Endothelial cell of hepatic sinusoid (primary cell): Measurements from ENCODE around the gene FREM1.

Experiments used
- in situ Hi-C: cut with HindIII; loops from 2 replicates; pipeline ENCODE4 v1.10.0; 2017; ENCODE audit warnings: low sequenced_read_pairs

Gene FREM1

GRCh38 chr9:14913366-14913765, 3.1 kb upstream of the FREM1 start:
- in situ Hi-C loops, result no loop called here

- in situ Hi-C loops, result no loop called here
These were observed 2.6 kb upstream of the FREM1 start for GRCh38 chr9:14912859-14913258.

GRCh38 chr9:14911046-14911445, 818 bp upstream of the FREM1 start:
- in situ Hi-C loops, result no loop called here

- in situ Hi-C loops, result loop anchor here (5.0 kb wide), 1 partner anchor 83 kb away; no protein-coding TSS in a partner anchor
These were observed 647 bp downstream of the FREM1 start for GRCh38 chr9:14909601-14909960.

- in situ Hi-C loops, result loop anchor here (5.0 kb wide), 1 partner anchor 83 kb away; no protein-coding TSS in a partner anchor
These were observed 1.0 kb downstream of the FREM1 start for GRCh38 chr9:14909181-14909580.

GRCh38 chr9:14908295-14909180, 1.7 kb downstream of the FREM1 start:
- in situ Hi-C loops, result loop anchor here (5.0 kb wide), 1 partner anchor 84 kb away; no protein-coding TSS in a partner anchor

GRCh38 chr9:14907696-14908095, 2.5 kb downstream of the FREM1 start:
- in situ Hi-C loops, result loop anchor here (5.0 kb wide), 1 partner anchor 85 kb away; no protein-coding TSS in a partner anchor

GRCh38 chr9:14907360-14907685, 2.9 kb downstream of the FREM1 start:
- in situ Hi-C loops, result loop anchor here (5.0 kb wide), 1 partner anchor 85 kb away; no protein-coding TSS in a partner anchor

GRCh38 chr9:14906644-14907359, 3.4 kb downstream of the FREM1 start:
- in situ Hi-C loops, result loop anchor here (5.0 kb wide), 1 partner anchor 85 kb away; no protein-coding TSS in a partner anchor

GRCh38 chr9:14906000-14906399, 4.2 kb downstream of the FREM1 start:
- in situ Hi-C loops, result loop anchor here (5.0 kb wide), 1 partner anchor 86 kb away; no protein-coding TSS in a partner anchor

GRCh38 chr9:14903040-14903439, 7.2 kb downstream of the FREM1 start:
- in situ Hi-C loops, result no loop called here

- in situ Hi-C loops, result no loop called here
These were observed 7.7 kb downstream of the FREM1 start for GRCh38 chr9:14902561-14902960.

GRCh38 chr9:14899815-14900193, 10.4 kb downstream of the FREM1 start:
- in situ Hi-C loops, result no loop called here

GRCh38 chr9:14899042-14899814, 11.0 kb downstream of the FREM1 start:
- in situ Hi-C loops, result no loop called here

- in situ Hi-C loops, result no loop called here
These were observed 14.4 kb downstream of the FREM1 start for GRCh38 chr9:14895806-14896205.

- in situ Hi-C loops, result no loop called here
These were observed 16.9 kb downstream of the FREM1 start for GRCh38 chr9:14893280-14893679.

GRCh38 chr9:14891332-14891731, 18.9 kb downstream of the FREM1 start:
- in situ Hi-C loops, result no loop called here

- in situ Hi-C loops, result no loop called here
These were observed 20.8 kb downstream of the FREM1 start for GRCh38 chr9:14889451-14889850.

- in situ Hi-C loops, result no loop called here
These were observed 21.4 kb downstream of the FREM1 start for GRCh38 chr9:14888875-14889274.

GRCh38 chr9:14888272-14888671, 22.0 kb downstream of the FREM1 start:
- in situ Hi-C loops, result no loop called here

GRCh38 chr9:14887149-14887548, 23.1 kb downstream of the FREM1 start:
- in situ Hi-C loops, result no loop called here
